ENCODE results near the gene PIGH.

- no peak for TF ChIP-seq POLR2AphosphoS5 (IDR thresholded peaks at IDR 0.05; ENCODE audit: low read depth, low read length)
- TF ChIP-seq POLR2A (IDR thresholded peaks at IDR 0.05; ENCODE audit: low read depth, low read length) = no peak
Measured at GRCh38 chr14:67571275-67571990, 28.6 kb downstream of the PIGH start.

Measured in GM12892 (cell line).